Caco-2 (cell line): Measurements from ENCODE around the gene VWA3A. TPM values are rescaled to one million over a fixed set of nuclear protein-coding genes. Genes with fewer than 3 reads are reported as not detected.

Experiments
- BruUV-seq: library from RNA; stranded (reverse); fragments of 400-500 nt; replicated peaks from 2 replicates; lab custom pipeline; 2021; lab: Mats Ljungman, UMichigan
- CTCF ChIA-PET: fragments of 300-600 bp; sonication (Branson Sonifier 250); formaldehyde crosslinking; loops from one replicate; lab custom pipeline; 2022; ENCODE audit warnings: antibody characterized with exemption; lab: Charles Lee
- POLR2A ChIA-PET: fragments of 300-600 bp; sonication (Branson Sonifier 250); formaldehyde crosslinking; loops from one replicate; lab custom pipeline; 2022; ENCODE audit warnings: antibody characterized with exemption; lab: Charles Lee
- DNase-seq, 2 experiments: peaks; one replicate each; pipeline versions ENCODE4 v3.0.0 to v3.0.0-alpha.2; 2020 to 2022
- H3K27me3 ChIP-seq: replicated peaks from 2 replicates; pipeline ENCODE4 v1.6.0; 2011; ENCODE audit warnings: low read length; ENCODE audit not compliant: control insufficient read depth, insufficient read depth
- H3K36me3 ChIP-seq: 2 replicates; pipeline ENCODE4 v1.5.1; 2011; ENCODE audit warnings: low read length; ENCODE audit not compliant: control insufficient read depth, insufficient read depth
- H3K4me1 ChIP-seq: fragments of 250-450 bp; sonication (Bioruptor Pico); 2 replicates; pipeline ENCODE4 v1.5.1; 2020; ENCODE audit warnings: mild to moderate bottlenecking
- H3K4me3 ChIP-seq: 2 replicates; pipeline ENCODE4 v1.5.1; 2011; ENCODE audit warnings: low read depth, mild to moderate bottlenecking, control low read depth, low read length
- H3K9me3 ChIP-seq: fragments of 250-450 bp; sonication (Bioruptor Pico); 2 replicates; pipeline ENCODE4 v1.5.1; 2020; ENCODE audit warnings: mild to moderate bottlenecking, moderate library complexity
- H3K27ac Mint-ChIP-seq: one replicate; pipeline ENCODE4 v1.8.0; 2022; ENCODE audit warnings: mixed read lengths; ENCODE audit not compliant: unreplicated experiment
- H3K27me3 Mint-ChIP-seq: one replicate; pipeline ENCODE4 v1.8.0; 2022; ENCODE audit warnings: mixed read lengths; ENCODE audit not compliant: insufficient read depth, unreplicated experiment
- H3K36me3 Mint-ChIP-seq: one replicate; pipeline ENCODE4 v1.8.0; 2022; ENCODE audit warnings: mild to moderate bottlenecking, mixed read lengths; ENCODE audit not compliant: insufficient read depth, unreplicated experiment
- H3K4me1 Mint-ChIP-seq: one replicate; pipeline ENCODE4 v1.8.0; 2022; ENCODE audit warnings: low read depth, mixed read lengths; ENCODE audit not compliant: unreplicated experiment
- H3K4me3 Mint-ChIP-seq: one replicate; pipeline ENCODE4 v1.8.0; 2022; ENCODE audit warnings: mild to moderate bottlenecking, moderate library complexity, mixed read lengths; ENCODE audit not compliant: unreplicated experiment
- H3K9me3 Mint-ChIP-seq: one replicate; pipeline ENCODE4 v1.8.0; 2022; ENCODE audit warnings: mixed read lengths; ENCODE audit not compliant: unreplicated experiment
- CTCF ChIP-seq, 2 experiments: fragments of 200-600 bp in 1 of 2; IDR thresholded peaks; 1 replicate in 1 of 2; 2 replicates in 1 of 2; pipeline versions ENCODE4 v1.5.1 to v1.8.0; 2011 to 2022; ENCODE audit warnings: antibody characterized with exemption in 1 of 2, control low read depth in 1 of 2, inconsistent platforms in 1 of 2, low read depth in 1 of 2, low read length in 1 of 2, mild to moderate bottlenecking in 1 of 2, moderate library complexity in 1 of 2; ENCODE audit not compliant: insufficient read depth in 1 of 2, severe bottlenecking in 1 of 2, unreplicated experiment in 1 of 2
- intact Hi-C: fragments of 100-400 bp; cut with micrococcal nuclease; formaldehyde crosslinking; loops from one replicate; pipeline ENCODE4 v1.10.0; 2022; ENCODE audit not compliant: unreplicated experiment
- total RNA-seq: library from RNA; stranded (reverse); gene quantifications from 2 replicates; pipeline ENCODE4 v1.2.3, GENCODE V29; 2022

The VWA3A gene
- total RNA-seq, 1 experiment from 2014 or later, result not detected

- Histone ChIP-seq H3K9me3 (no peaks in the 10 kb centered on the region), H3K4me3 (no peak overlapping the region), H3K36me3 (no peaks in the 10 kb centered on the region), H3K27me3 (no peaks in the 10 kb centered on the region; the same call in none of the 2 replicates), H3K4me1 (no peaks in the 10 kb centered on the region)
- CTCF ChIA-PET, result no interaction called here
- POLR2A ChIA-PET, result no interaction called here
- BruUV-seq, result no TSS peak
- no peak for DNase-seq
- TF ChIP-seq CTCF (IDR thresholded peaks at IDR 0.05; ENCODE audit: insufficient read depth in 1 of 2, low read depth in 1 of 2, low read length in 1 of 2, severe bottlenecking in 1 of 2, unreplicated experiment in 1 of 2), result no peak
- Mint-ChIP-seq H3K27me3 (peaks cover 6% of the 10 kb centered on the region), H3K9me3 (peaks cover 11% of the 10 kb centered on the region), H3K4me3 (no peak overlapping the region), H3K27ac (no peak overlapping the region), H3K4me1 (no peaks in the 10 kb centered on the region), H3K36me3 (no peaks in the 10 kb centered on the region)
- intact Hi-C loops, result no loop called here
Measured at GRCh38 chr16:22163806-22164205, 71.5 kb downstream of the VWA3A start.

- peaks cover 6% of the 10 kb centered on the region for H3K27me3 Mint-ChIP-seq
- POLR2A ChIA-PET, result no interaction called here
- no peak for TF ChIP-seq CTCF (IDR thresholded peaks at IDR 0.05; ENCODE audit: insufficient read depth in 1 of 2, low read depth in 1 of 2, low read length in 1 of 2, severe bottlenecking in 1 of 2, unreplicated experiment in 1 of 2)
- no peaks in the 10 kb centered on the region for H3K4me1 ChIP-seq
- no peak overlapping the region for H3K4me3 Mint-ChIP-seq
- no peaks in the 10 kb centered on the region for H3K9me3 ChIP-seq
- no peaks in the 10 kb centered on the region; the same call in none of the 2 replicates for H3K27me3 ChIP-seq
- intact Hi-C loops, result no loop called here
- BruUV-seq, result no TSS peak
- H3K4me1 Mint-ChIP-seq, result no peaks in the 10 kb centered on the region
- DNase-seq, result no peak
- no peaks in the 10 kb centered on the region for H3K36me3 Mint-ChIP-seq
- CTCF ChIA-PET, result no interaction called here
- H3K27ac Mint-ChIP-seq, result no peak overlapping the region
- H3K9me3 Mint-ChIP-seq, result peaks cover 11% of the 10 kb centered on the region
- no peaks in the 10 kb centered on the region for H3K36me3 ChIP-seq
- H3K4me3 ChIP-seq, result no peak overlapping the region
Measured at GRCh38 chr16:22164482-22164881, 72.1 kb downstream of the VWA3A start.

GRCh38 chr16:22165508-22166285 lies 73.4 kb downstream of the VWA3A start:
- H3K27me3 ChIP-seq, result no peaks in the 10 kb centered on the region; the same call in 1 of the 2 replicates
- H3K9me3 ChIP-seq, result no peaks in the 10 kb centered on the region
- H3K4me3 Mint-ChIP-seq, result no peak overlapping the region
- peaks cover 11% of the 10 kb centered on the region for H3K9me3 Mint-ChIP-seq
- ChIA-PET POLR2A (no interaction called here), CTCF (no interaction called here)
- H3K4me1 ChIP-seq, result no peaks in the 10 kb centered on the region
- no peaks in the 10 kb centered on the region for H3K36me3 ChIP-seq
- no peaks in the 10 kb centered on the region for H3K4me1 Mint-ChIP-seq
- H3K27me3 Mint-ChIP-seq, result peaks cover 6% of the 10 kb centered on the region
- BruUV-seq, result no TSS peak
- H3K27ac Mint-ChIP-seq, result no peak overlapping the region
- no peaks in the 10 kb centered on the region for H3K36me3 Mint-ChIP-seq
- no peak for TF ChIP-seq CTCF (IDR thresholded peaks at IDR 0.05; ENCODE audit: insufficient read depth in 1 of 2, low read depth in 1 of 2, low read length in 1 of 2, severe bottlenecking in 1 of 2, unreplicated experiment in 1 of 2)
- H3K4me3 ChIP-seq, result no peak overlapping the region
- DNase-seq, result no peak
- intact Hi-C loops, result no loop called here
